SK-N-SH treated with all-trans-retinoic acid at 6 μM for 48 hours (cell line): ENCODE data around the gene CDKL5.

Experiments
- ZFP3 ChIP-seq: fragments of 250-450 bp; sonication (Bioruptor Pico); IDR thresholded peaks from 2 replicates; pipeline ENCODE4 v1.5.0; 2020; ENCODE audit warnings: mild to moderate bottlenecking, moderate library complexity
- ZFP30 ChIP-seq: fragments of 450-650 bp; formaldehyde crosslinking; IDR thresholded peaks from 2 replicates; pipeline ENCODE4 v1.5.0; 2022; ENCODE audit warnings: mild to moderate bottlenecking, moderate library complexity

DNA sequence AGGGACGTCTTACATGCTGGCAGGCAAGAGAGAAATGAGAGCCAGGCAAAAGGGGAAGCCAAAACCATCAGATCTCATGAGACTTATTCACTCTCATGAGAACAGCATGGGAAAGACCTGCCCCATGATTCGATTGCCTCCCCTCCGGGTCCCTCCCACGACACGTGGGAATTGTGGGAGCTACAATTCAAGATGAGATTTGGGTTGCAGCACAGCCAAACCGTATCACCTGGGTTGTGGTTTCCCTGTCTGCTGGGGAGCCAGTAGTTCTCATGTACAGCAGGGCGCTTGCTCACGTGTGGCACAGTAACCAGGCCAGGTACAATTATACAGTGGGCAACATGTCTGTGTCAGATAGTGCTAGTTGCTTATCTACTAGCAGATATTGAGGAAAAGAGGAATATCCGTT is 257.6 kb downstream of the CDKL5 start:
- TF ChIP-seq ZFP3 (CRISPR knock-in tag) (no peak), ZFP30 (CRISPR knock-in tag) (no peak)
